ENCODE results near the gene PRIM2.
"Not testable (repeated sequence)": the region's sequence is repeated elsewhere in the genome, so short reads cannot be mapped to it uniquely, and the experiment has no call there.

PRIM2 gene

GRCh38 chr6:57423468-57423867, 106.0 kb downstream of the PRIM2 start:
- no peaks in the 10 kb centered on the region for H3K9me2 ChIP-seq (replicated peaks; ENCODE audit: insufficient read depth, low read length)
- no peak overlapping the region for H3K27ac ChIP-seq (ENCODE audit: low read length)
- H2AFZ ChIP-seq (ENCODE audit: low read length), result no peak overlapping the region
- no peaks in the 10 kb centered on the region for H3K27me3 ChIP-seq (replicated peaks; ENCODE audit: insufficient read depth, low read length)
- no peak overlapping the region for H3K4me2 ChIP-seq (ENCODE audit: low read depth, low read length)
- H3K9ac ChIP-seq (ENCODE audit: low read length), result no peak overlapping the region
- no peaks in the 10 kb centered on the region for H3K79me2 ChIP-seq (ENCODE audit: low read length)
- H3K4me3 ChIP-seq (ENCODE audit: low read length), result no peak overlapping the region
- H3K9me3 ChIP-seq (replicated peaks; ENCODE audit: insufficient read depth, low read length), result no peaks in the 10 kb centered on the region
- TF ChIP-seq CTCF (IDR thresholded peaks at IDR 0.05; ENCODE audit: low read length) (no peak), EZH2 (optimal IDR thresholded peaks at IDR 0.05; ENCODE audit: low read depth, low read length) (no peak), EZH2phosphoT487 (IDR thresholded peaks at IDR 0.05; ENCODE audit: low read length) (no peak)
- no peaks in the 10 kb centered on the region for H3K4me1 ChIP-seq (ENCODE audit: low read length)
- H3F3A ChIP-seq (ENCODE audit: insufficient read depth, low read length), result no peaks in the 10 kb centered on the region
- DNase-seq, result no peak
- H3K36me3 ChIP-seq (replicated peaks; ENCODE audit: insufficient read depth, low read length), result no peaks in the 10 kb centered on the region
- no peaks in the 10 kb centered on the region for H4K20me1 ChIP-seq (ENCODE audit: insufficient read depth, low read length)

GRCh38 chr6:57431742-57432141, 114.3 kb downstream of the PRIM2 start:
- H3K79me2 ChIP-seq (ENCODE audit: low read length); H3K4me1 ChIP-seq (ENCODE audit: low read length); H3K4me2 ChIP-seq (ENCODE audit: low read depth, low read length); H4K20me1 ChIP-seq (ENCODE audit: insufficient read depth, low read length); H3K27me3 ChIP-seq (replicated peaks; ENCODE audit: insufficient read depth, low read length); H3K9me2 ChIP-seq (replicated peaks; ENCODE audit: insufficient read depth, low read length); H3K4me3 ChIP-seq (ENCODE audit: low read length); H3K9ac ChIP-seq (ENCODE audit: low read length); H3K36me3 ChIP-seq (replicated peaks; ENCODE audit: insufficient read depth, low read length); H3F3A ChIP-seq (ENCODE audit: insufficient read depth, low read length); H3K9me3 ChIP-seq (replicated peaks; ENCODE audit: insufficient read depth, low read length); DNase-seq; H3K27ac ChIP-seq (ENCODE audit: low read length); H2AFZ ChIP-seq (ENCODE audit: low read length): not testable (repeated sequence)

GRCh38 chr6:57432157-57432556, 114.7 kb downstream of the PRIM2 start:
- Histone ChIP-seq H3K9me3 (replicated peaks; ENCODE audit: insufficient read depth, low read length) (no peaks in the 10 kb centered on the region), H3K9me2 (replicated peaks; ENCODE audit: insufficient read depth, low read length) (no peaks in the 10 kb centered on the region), H3K9ac (ENCODE audit: low read length) (no peak overlapping the region), H3K36me3 (replicated peaks; ENCODE audit: insufficient read depth, low read length) (no peaks in the 10 kb centered on the region), H3K27me3 (replicated peaks; ENCODE audit: insufficient read depth, low read length) (no peaks in the 10 kb centered on the region), H3K79me2 (ENCODE audit: low read length) (no peaks in the 10 kb centered on the region), H2AFZ (ENCODE audit: low read length) (no peak overlapping the region), H3K27ac (ENCODE audit: low read length) (no peak overlapping the region), H3K4me2 (ENCODE audit: low read depth, low read length) (no peak overlapping the region), H3K4me3 (ENCODE audit: low read length) (no peak overlapping the region), H3K4me1 (ENCODE audit: low read length) (no peaks in the 10 kb centered on the region), H4K20me1 (ENCODE audit: insufficient read depth, low read length) (no peaks in the 10 kb centered on the region), H3F3A (ENCODE audit: insufficient read depth, low read length) (no peaks in the 10 kb centered on the region)
- no peak for DNase-seq
- TF ChIP-seq CTCF (IDR thresholded peaks at IDR 0.05; ENCODE audit: low read length) (no peak), EZH2phosphoT487 (IDR thresholded peaks at IDR 0.05; ENCODE audit: low read length) (no peak), EZH2 (optimal IDR thresholded peaks at IDR 0.05; ENCODE audit: low read depth, low read length) (no peak)

- Histone ChIP-seq H3K4me1 (ENCODE audit: low read length) (no peaks in the 10 kb centered on the region), H4K20me1 (ENCODE audit: insufficient read depth, low read length) (no peaks in the 10 kb centered on the region), H3K9ac (ENCODE audit: low read length) (no peak overlapping the region), H3K9me3 (replicated peaks; ENCODE audit: insufficient read depth, low read length) (no peaks in the 10 kb centered on the region), H2AFZ (ENCODE audit: low read length) (no peak overlapping the region), H3K4me2 (ENCODE audit: low read depth, low read length) (no peak overlapping the region), H3K36me3 (replicated peaks; ENCODE audit: insufficient read depth, low read length) (no peaks in the 10 kb centered on the region), H3F3A (ENCODE audit: insufficient read depth, low read length) (no peaks in the 10 kb centered on the region), H3K27ac (ENCODE audit: low read length) (no peak overlapping the region), H3K9me2 (replicated peaks; ENCODE audit: insufficient read depth, low read length) (no peaks in the 10 kb centered on the region), H3K27me3 (replicated peaks; ENCODE audit: insufficient read depth, low read length) (no peaks in the 10 kb centered on the region), H3K4me3 (ENCODE audit: low read length) (no peak overlapping the region), H3K79me2 (ENCODE audit: low read length) (no peaks in the 10 kb centered on the region)
- TF ChIP-seq EZH2phosphoT487 (IDR thresholded peaks at IDR 0.05; ENCODE audit: low read length), result no peak
- no peak for TF ChIP-seq CTCF (IDR thresholded peaks at IDR 0.05; ENCODE audit: low read length)
- TF ChIP-seq EZH2 (optimal IDR thresholded peaks at IDR 0.05; ENCODE audit: low read depth, low read length), result no peak
- DNase-seq, result no peak
These were observed 115.7 kb downstream of the PRIM2 start for GRCh38 chr6:57432919-57433684.

- H3K9me3 ChIP-seq (replicated peaks; ENCODE audit: insufficient read depth, low read length); H3K4me2 ChIP-seq (ENCODE audit: low read depth, low read length); H3K27ac ChIP-seq (ENCODE audit: low read length); H3K79me2 ChIP-seq (ENCODE audit: low read length); H3K36me3 ChIP-seq (replicated peaks; ENCODE audit: insufficient read depth, low read length); H4K20me1 ChIP-seq (ENCODE audit: insufficient read depth, low read length); H3K4me3 ChIP-seq (ENCODE audit: low read length); H3K9me2 ChIP-seq (replicated peaks; ENCODE audit: insufficient read depth, low read length); H3F3A ChIP-seq (ENCODE audit: insufficient read depth, low read length); H3K4me1 ChIP-seq (ENCODE audit: low read length); H3K9ac ChIP-seq (ENCODE audit: low read length); DNase-seq; H2AFZ ChIP-seq (ENCODE audit: low read length); H3K27me3 ChIP-seq (replicated peaks; ENCODE audit: insufficient read depth, low read length): not testable (repeated sequence)
These were observed 116.4 kb downstream of the PRIM2 start for GRCh38 chr6:57433790-57434189.
